GM10847 (cell line): ENCODE results near the gene AMIGO1.

ENCODE experiments used
- POLR2A ChIP-seq: IDR thresholded peaks from 2 replicates; pipeline ENCODE4 v1.6.1; 2011; ENCODE audit not compliant: insufficient read length; ENCODE audit errors: extremely low read depth

AMIGO1 gene

DNA sequence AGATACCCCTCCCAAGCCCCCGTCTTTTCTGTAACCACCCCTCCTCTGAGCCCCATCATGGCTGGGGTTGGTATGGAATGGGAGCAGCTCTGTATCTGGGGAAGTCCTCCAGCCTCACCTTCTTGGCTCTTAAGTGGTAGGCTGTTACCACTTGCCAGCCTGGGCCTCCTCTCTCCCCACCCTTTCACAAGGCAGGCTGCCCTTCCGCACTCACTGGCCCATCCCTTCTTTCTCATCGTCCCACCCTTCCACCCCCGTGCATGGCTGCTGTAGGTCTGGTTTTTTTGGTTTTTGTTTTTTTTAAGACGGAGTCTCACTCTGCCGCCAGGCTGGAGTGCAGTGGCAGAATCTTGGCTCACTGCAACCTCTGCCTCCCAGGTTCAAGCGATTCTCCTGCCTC is 10.4 kb downstream of the AMIGO1 start:
- TF ChIP-seq POLR2A, result no peak

DNA sequence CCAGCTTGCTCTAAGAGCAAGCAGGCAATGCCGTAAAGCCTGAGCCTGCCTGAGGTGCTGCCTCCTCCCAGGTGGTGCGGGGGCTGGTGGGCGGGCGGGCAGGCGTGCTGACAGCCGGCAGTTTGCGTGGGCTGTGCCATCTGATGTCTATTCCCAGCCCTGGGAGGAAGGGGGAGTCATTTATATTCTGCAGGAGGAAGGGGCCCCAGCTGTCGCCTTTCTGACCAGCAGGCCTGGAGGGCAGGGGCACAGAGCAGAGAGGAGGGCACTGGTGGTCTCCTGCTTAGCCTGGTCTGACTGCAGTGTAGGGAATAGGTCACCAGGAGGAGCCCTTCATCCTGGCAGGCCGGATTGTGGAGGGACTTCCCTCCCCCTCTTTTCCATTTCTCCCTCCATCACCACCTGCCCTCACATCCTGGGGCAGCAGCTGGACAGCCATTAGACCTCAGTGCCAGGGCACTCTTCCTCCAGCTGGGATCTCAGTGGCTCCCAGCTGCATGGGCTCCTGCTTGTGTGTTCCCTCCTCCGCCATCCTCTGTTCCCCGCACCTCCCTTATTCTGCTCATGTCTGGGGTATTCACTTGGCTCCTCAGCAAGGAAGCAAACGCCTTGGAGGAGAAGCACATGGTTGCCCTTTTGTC is 11.2 kb downstream of the AMIGO1 start:
- no peak for TF ChIP-seq POLR2A

DNA sequence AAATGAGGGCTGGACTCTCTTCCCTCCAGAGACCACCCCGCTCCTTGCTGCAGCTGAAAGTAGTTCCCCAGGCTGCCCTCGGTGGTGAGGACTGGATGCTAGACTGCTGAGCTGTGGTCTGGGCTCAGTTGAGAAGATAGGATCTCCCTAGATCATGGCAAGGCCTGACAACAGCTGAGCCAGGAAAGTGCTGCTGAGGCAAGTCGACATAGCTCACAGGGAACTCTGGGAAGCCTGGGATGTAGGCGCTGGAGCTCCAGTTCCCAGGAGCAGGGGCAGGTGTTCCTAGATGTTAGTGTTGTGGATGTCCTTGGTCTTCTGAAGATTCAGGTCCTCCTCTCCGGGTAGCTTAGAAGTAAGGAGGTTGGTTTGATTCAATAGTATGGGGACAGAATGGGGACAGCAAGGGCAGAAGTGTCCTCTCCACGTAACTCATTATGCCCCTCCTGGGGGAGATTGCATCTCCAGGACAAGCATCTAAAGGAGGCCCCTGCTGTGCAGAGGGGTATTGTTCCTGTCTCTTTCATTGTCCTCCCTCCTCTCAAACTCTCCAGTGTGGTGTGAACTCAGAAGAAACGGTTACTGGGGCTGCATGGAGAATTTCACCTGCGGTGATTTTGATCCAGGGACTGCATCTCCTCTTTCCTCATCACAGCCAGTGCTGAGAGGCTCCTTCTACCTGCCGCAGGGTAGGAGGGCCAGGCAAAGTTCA is 11.9 kb downstream of the AMIGO1 start:
- TF ChIP-seq POLR2A, result no peak

DNA sequence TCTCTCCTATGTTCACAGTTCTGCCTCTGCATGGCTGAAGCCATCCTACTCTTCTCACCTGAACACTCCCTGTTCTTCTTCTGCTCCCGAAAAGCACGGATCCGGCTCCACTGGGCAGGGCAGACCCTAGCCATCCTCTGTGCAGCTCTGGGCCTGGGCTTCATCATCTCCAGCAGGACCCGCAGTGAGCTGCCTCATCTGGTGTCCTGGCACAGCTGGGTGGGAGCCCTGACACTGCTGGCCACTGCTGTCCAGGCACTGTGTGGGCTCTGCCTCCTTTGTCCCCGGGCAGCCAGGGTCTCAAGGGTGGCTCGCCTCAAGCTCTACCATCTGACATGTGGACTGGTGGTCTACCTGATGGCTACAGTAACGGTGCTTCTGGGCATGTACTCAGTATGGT is 13.8 kb downstream of the AMIGO1 start:
- TF ChIP-seq POLR2A, result no peak

DNA sequence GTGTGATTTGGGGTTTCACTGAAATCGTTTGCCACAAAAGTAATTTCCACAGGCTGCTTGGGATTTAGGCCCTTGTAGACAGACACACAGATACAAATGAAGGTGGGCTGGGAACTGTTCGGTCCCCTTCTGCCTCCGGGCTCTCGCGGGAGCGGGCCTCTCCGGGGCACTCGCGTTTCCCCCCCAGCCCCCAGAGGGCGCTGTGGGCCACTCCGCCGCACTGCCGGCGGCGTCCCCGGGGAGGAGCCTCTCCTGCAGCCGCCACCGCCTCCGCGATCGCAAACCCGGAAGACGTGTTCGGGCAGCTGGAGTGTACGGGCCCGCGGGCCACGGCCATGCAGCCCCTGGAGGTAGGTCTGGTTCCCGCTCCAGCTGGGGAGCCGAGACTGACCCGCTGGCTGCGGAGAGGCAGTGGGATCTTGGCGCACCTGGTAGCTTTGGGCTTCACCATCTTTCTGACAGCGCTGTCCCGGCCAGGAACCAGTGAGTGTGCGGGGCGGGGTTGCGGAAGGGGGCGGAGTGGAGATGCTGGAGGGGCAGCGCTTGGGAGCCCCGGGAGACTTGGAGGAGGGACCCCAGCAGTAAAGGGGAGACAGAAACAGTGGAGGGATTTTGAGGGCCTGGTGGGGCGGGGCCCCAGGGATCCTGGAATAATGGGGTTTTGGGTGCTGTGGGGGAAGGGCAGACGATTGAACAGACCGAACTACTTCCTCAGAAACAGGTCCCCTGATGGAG is 15.6 kb downstream of the AMIGO1 start, which contains the start of gene CYB561D1:
TSS of gene CYB561D1 (plus strand) at position 290 of the 735 bp plus-strand sequence. CDS start at position 336, 46 bp downstream.
- peak; percentile 88 for TF ChIP-seq POLR2A

DNA sequence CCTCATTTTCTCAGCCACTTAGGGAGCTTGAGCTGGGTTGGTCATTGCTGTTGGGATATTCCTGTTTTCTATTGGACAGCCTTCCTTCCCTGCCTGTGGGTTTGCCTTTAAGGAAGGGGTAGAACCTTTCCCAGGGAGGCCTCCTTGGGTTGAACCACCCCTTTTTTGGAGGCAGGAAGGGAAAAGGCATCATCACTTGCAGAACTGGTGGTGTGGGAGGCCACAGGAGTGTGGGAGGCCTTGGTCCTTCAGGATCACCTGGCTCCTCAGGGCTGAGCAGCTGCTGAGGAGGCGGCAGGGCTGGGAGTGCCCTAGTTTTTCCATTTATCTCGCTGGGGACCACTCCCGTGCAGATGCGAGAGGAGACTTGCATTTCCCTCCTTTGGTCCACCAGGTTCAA is 16.3 kb downstream of the AMIGO1 start:
- TF ChIP-seq POLR2A, result no peak

DNA sequence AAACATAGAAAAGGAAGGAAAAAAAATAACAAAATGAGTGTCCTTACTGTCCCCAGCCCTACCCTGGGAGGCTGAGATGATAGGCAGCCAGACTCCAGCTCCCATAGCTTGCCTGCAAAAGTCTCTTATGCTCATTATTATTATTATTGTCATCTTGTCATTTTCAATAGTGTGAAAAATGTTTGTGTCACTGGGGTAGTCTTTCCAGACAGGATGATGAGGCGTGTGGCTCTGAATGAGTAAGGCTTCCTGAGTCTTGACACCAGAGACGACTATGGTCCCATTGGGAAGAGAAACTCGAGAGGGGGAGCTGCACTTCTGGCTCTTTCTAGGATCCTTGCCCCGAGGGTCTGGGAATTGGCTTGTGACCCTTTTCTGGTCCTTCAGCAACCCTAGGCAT is 16.7 kb downstream of the AMIGO1 start:
- no peak for TF ChIP-seq POLR2A

DNA sequence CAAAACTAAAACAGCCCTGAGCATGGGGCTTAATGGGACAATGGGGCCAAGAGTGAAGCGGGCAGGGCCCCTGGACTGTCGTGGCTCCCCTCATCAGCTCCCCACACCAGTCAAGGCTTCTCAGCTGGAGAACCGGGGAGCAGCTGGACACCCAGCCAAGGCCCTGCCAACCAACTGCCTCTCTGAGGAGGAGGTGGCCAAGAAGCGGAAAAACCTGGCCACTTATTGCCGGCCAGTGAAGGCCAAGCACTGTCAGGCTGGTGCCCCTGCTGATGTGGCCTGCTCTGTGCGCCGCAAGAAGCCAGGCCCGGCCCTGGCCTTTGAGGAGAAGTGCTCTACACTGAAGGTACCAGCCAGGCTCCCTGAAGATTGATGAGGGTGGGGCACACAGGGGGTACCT is 18.2 kb downstream of the AMIGO1 start:
- TF ChIP-seq POLR2A, result no peak

DNA sequence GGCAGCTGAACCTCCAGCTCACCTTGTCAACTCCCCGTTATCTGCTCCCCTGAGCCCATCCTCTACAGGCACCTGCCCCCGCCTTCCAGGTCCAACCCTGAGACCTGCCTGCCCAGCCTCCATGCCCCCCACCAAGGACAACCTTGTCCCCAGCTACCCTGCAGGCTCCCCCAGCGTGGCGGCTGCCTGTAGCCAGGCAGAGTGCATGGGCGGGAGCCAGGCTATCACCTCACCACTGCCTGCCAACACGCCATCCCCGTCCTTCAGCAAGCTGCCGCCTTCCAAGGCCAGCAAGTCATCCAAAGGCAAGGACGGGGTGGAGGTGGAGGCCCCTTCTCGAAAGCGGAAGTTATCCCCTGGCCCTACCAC is 18.6 kb downstream of the AMIGO1 start:
- TF ChIP-seq POLR2A, result no peak

DNA sequence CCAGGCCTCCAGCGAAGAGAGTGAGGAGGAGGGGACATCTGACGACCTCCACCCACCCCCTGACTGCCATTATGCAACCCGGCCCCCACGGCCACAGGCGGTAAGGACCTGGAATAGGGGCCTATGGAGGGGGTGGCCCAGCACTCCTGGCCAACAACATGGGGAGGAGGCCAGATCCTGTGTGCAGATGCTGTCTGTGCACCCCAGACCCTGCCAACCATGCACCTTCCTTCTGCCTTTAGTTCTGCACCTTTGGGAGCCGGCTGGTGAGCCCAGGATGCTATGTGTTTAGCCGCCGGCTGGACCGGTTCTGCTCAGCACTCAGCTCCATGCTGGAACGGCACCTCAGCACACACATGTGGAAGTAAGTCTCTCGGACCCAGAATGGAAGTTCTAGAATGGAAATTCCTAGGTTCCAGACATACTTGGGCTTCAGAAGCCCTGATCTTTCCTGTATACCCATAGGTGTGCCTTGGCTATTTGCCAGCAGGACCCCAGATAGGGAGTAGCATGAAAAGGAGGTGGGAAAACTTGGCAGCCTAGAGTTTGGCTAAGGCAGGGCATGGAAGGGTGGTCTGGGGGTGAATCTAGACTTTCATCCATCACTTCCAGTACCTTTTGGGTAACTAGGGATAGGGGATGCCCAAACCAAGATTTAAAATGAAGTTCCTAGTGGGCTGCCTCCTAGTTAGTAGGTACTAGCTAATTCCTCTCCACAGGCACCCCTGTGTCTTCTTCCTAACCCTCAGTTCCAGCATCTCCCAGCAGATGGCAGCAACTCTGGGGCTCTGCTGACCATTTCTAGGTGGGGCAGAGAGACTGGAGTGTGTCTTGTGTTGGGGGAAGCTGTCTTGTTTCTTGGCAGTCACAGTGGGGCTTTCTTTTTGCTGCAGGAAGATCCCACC is 19.2 kb downstream of the AMIGO1 start:
- TF ChIP-seq POLR2A, result no peak

DNA sequence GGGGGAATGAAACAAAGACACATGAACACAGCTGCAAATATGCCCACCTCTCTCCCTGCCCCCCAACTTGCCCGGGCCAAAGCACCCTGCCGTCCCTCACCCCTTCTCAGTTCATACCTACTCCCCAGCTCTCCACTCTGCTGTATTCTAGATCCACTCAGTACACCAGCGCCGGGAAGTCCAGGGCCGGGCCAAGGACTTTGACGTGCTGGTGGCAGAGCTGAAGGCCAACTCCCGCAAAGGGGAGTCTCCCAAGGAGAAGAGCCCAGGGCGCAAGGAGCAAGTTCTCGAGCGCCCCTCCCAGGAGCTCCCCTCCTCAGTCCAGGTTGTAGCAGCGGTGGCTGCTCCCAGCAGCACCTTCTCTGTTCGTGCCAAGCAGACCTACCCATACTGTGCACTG is 20.8 kb downstream of the AMIGO1 start:
- TF ChIP-seq POLR2A, result no peak

DNA sequence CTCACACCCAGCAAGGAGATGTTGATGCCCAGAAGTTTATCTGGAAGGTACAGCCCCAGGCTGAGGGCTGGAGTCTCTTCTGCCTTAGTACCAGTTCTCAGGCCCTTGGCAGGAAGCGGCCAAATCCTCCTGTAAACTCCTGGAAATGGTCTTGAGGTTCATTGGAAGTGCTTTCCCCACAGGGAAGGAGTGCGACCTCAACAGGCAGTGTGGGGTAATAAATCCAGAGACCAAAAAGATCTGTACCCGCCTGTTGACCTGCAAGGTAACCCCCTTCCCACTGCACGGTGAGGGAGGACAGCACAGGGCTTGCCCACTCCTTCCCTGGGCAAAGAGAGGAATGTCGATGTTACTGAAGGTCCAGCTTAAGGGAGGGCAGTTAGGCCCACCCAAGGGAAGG is 21.3 kb downstream of the AMIGO1 start:
- no peak for TF ChIP-seq POLR2A

DNA sequence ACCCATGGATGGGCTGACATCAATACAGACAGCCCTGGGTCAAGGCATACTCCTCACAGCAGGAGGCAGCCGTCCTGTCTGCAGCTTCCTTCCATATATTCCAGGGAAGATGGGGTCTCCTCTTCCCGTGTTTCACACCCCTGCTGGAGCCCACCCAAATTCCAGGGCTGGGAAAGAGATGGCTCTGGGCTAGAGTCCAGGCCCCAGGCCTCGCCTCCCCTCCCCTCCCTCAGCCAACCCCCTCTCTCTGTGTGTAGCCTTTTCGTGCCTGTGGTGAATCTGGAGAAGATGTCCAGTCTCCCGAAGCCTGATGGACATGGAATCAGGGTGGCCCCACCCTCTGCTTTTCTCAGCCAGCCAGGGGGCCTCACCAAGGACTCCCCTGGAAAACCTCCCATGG is 22.3 kb downstream of the AMIGO1 start:
- TF ChIP-seq POLR2A, result no peak

DNA sequence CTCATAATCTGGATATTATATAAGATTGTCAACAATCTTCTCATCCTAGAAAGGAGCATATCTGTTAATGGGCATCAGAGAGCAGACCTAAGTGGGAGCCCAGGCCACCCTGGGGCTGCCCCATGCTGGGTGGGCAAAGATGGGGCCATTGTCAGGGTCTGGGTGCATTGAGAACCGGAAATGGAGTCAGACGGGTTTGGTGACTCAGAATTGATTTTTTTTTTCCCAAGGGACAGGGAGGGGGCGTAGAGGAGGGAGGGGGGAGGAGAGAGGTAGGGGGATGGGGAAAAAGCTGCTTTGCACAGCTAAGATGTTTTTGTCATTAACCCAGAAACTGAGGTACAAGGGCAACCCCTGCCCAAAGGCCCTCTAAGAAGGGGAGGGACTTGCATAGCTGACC is 24.5 kb downstream of the AMIGO1 start:
- TF ChIP-seq POLR2A, result no peak

DNA sequence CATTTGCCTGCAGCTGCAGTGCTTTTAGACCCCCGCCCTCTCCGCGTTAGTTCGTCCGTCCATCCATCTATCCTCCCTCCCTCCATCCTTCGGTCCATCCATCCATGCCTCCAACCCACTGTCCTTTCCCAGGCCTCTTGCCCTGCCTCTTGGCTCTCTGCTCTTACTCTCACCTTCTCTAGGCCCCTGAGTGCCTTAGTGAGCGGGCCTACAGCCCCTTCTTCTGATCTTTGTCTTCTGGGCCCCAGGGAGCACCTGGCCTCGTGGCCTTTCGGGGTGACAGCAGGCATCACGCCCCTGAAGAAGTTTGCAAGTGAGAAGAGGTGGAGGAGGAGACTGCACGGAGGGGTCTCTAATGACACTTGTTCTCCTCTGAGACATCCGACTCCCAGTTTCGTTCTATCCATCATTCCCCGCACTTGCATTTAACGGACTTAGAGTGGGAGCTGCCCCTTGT is 25.0 kb downstream of the AMIGO1 start:
- TF ChIP-seq POLR2A, result no peak
